GM12801 (cell line): ENCODE measurements around the gene BBIP1.

Experiments
- TF ChIP-seq, protein P1 (sequence below): IDR thresholded peaks from one replicate; pipeline ENCODE4 v1.5.1; 2011; ENCODE audit warnings: control low read depth; ENCODE audit not compliant: insufficient read length; ENCODE audit errors: extremely low read depth

BBIP1 gene

GRCh38 chr10:110858297-110858934 lies 60.6 kb downstream of the BBIP1 start:
- TF ChIP-seq, protein P1, sequence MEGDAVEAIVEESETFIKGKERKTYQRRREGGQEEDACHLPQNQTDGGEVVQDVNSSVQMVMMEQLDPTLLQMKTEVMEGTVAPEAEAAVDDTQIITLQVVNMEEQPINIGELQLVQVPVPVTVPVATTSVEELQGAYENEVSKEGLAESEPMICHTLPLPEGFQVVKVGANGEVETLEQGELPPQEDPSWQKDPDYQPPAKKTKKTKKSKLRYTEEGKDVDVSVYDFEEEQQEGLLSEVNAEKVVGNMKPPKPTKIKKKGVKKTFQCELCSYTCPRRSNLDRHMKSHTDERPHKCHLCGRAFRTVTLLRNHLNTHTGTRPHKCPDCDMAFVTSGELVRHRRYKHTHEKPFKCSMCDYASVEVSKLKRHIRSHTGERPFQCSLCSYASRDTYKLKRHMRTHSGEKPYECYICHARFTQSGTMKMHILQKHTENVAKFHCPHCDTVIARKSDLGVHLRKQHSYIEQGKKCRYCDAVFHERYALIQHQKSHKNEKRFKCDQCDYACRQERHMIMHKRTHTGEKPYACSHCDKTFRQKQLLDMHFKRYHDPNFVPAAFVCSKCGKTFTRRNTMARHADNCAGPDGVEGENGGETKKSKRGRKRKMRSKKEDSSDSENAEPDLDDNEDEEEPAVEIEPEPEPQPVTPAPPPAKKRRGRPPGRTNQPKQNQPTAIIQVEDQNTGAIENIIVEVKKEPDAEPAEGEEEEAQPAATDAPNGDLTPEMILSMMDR = no peak

- TF ChIP-seq, protein P1 = no peak
These were observed 61.5 kb downstream of the BBIP1 start for GRCh38 chr10:110857265-110858171.

- TF ChIP-seq, protein P1 = no peak
These were observed 64.9 kb downstream of the BBIP1 start for GRCh38 chr10:110853921-110854605.

GRCh38 chr10:110852947-110853346 lies 66.0 kb downstream of the BBIP1 start:
- TF ChIP-seq, protein P1 = no peak

GRCh38 chr10:110852255-110852896 lies 66.6 kb downstream of the BBIP1 start:
- TF ChIP-seq, protein P1 = no peak

DNA sequence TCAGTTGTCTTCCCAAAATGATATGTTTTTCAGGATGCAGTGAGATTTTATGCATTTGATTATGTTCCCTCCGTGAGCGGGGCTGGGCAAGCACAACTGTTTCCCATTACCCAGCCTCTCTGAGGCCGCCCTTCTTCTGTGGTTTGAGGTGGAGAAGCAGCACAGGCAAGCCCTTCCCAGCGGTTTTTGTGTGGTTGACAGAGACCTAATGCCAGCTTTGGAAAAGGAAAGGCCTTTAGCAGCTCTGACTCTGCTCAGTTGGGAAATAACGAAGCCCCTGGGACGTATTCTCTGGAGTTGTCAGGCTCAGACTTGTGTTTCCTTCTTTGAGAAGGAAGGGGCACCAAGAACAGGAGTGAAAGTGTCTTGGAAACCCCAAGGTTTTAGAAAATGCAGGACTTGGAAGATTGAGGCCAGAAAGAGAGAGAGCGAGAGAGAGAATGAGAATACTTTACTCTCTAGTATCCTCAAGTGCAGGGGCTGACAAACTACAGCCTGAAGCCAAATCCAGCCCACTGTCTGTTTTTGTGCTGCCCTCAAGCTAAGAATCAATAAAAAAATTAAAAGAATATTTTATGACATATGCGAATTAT lies 67.9 kb downstream of the BBIP1 start:
- TF ChIP-seq, protein P1 = no peak
